Right lung (tissue), 5 donors: ENCODE results near the gene MAGEA6. TPM values are rescaled to one million over a fixed set of nuclear protein-coding genes. Genes with fewer than 3 reads are reported as not detected.
"Not testable (repeated sequence)": the region's sequence is repeated elsewhere in the genome, so short reads cannot be mapped to it uniquely, and the experiment has no call there.

Experiments used
- DNase-seq, 2 donors: peaks; one replicate each; pipeline ENCODE4 v3.0.0-alpha.2; 2013
- polyA plus RNA-seq, 5 donors: library from polyadenylated mRNA; unstranded; fragments of 120-200 nt; gene quantifications; one replicate each; pipeline versions ENCODE4 v1.2.1 to v1.2.3, GENCODE V29; 2013; ENCODE audit warnings: inconsistent platforms in 1 of 5, low replicate concordance in 1 of 5; ENCODE audit not compliant: insufficient read length in 5 of 5, insufficient read depth in 1 of 5

The MAGEA6 gene
- polyA plus RNA-seq, 5 donors: not detected

- DNase-seq: not testable (repeated sequence)
Measured at GRCh38 chrX:152734143-152734858, 35.2 kb downstream of the MAGEA6 start.

- DNase-seq: no peak
Measured at GRCh38 chrX:152733261-152733975, 36.1 kb downstream of the MAGEA6 start, which contains the start of the genes CSAG1 and MAGEA12. TSS of gene CSAG1 (minus strand) at chrX:152733721. CDS start at chrX:152732460, 1,261 bp downstream. TSS of gene MAGEA12 (plus strand) at chrX:152733757. CDS start at chrX:152736162, 2,405 bp downstream.

- no peak for DNase-seq
Measured at GRCh38 chrX:152725409-152725808, 44.1 kb downstream of the MAGEA6 start.

Other genes starting within 250 kb of the MAGEA6 start
- gene GABRQ, start 131.8 kb downstream of the MAGEA6 start, polyA plus RNA-seq: 1 to 10 TPM in 1 of 5 donors, under 1 TPM in 4; 0.67 to 1.0 (median 0.77) TPM
- gene MAGEA3, start 70.9 kb downstream of the MAGEA6 start, polyA plus RNA-seq: not detected
- not detected for gene CSAG2, start 60.4 kb downstream of the MAGEA6 start, polyA plus RNA-seq
- not detected for gene MAGEA2B, start 55.1 kb downstream of the MAGEA6 start, polyA plus RNA-seq
- gene CSAG1, start 36.0 kb downstream of the MAGEA6 start, polyA plus RNA-seq: not detected
- gene MAGEA12, start 35.9 kb downstream of the MAGEA6 start, polyA plus RNA-seq: not detected
- gene MAGEA2, start 15.8 kb downstream of the MAGEA6 start, polyA plus RNA-seq: not detected
- not detected for gene CSAG3, start 10.5 kb downstream of the MAGEA6 start, polyA plus RNA-seq
- gene CETN2, start 61.1 kb upstream of the MAGEA6 start, polyA plus RNA-seq: 100 to 1,000 TPM in 1 of 5 donors, 10 to 100 TPM in 4; 80.7 to 102 (median 89.7) TPM
- 10 to 100 TPM; 15.9 to 24.3 (median 19.0) TPM for gene NSDHL, start 61.4 kb upstream of the MAGEA6 start, polyA plus RNA-seq
- gene ZNF185, start 128.4 kb upstream of the MAGEA6 start, polyA plus RNA-seq: 10 to 100 TPM; 15.0 to 24.8 (median 20.4) TPM
- gene PNMA5, start 224.4 kb upstream of the MAGEA6 start, polyA plus RNA-seq: under 1 TPM in 3 of 5 donors, not detected in 2; 0.06 to 0.13 (median 0.11) TPM